CD4-positive, alpha-beta T cell (primary cell): ENCODE measurements around the gene PPP1R1A. TPM values are rescaled to one million over a fixed set of nuclear protein-coding genes. Genes with fewer than 3 reads are reported as not detected.

ENCODE experiments used
- ATAC-seq: fragments of 200-7000 bp; cut with Tn5 transposase; one replicate; pipeline ENCODE4 v1.10.0; 2022; ENCODE audit warnings: mild to moderate bottlenecking; ENCODE audit not compliant: poor library complexity
- CTCF ChIA-PET: fragments of 350-600 bp; sonication (Branson Sonifier 250); formaldehyde crosslinking; loops from one replicate; lab custom pipeline; 2021; ENCODE audit warnings: antibody characterized with exemption, inconsistent platforms; lab: Charles Lee
- POLR2A ChIA-PET: fragments of 350-600 bp; sonication (Branson Sonifier 250); formaldehyde crosslinking; loops from one replicate; lab custom pipeline; 2021; ENCODE audit warnings: antibody characterized with exemption, inconsistent platforms; lab: Charles Lee
- DNase-seq, 14 experiments: peaks; one replicate each; pipeline ENCODE4 v3.0.0-alpha.2; 2013 to 2020; ENCODE audit warnings: mixed read lengths in 2 of 14
- H3K27ac ChIP-seq, 2 donors: one replicate each; pipeline versions ENCODE4 v1.5.1 to v1.7.0; 2013; ENCODE audit warnings: low read length in 2 of 2, low read depth in 1 of 2, mild to moderate bottlenecking in 1 of 2
- H3K27me3 ChIP-seq, 2 experiments: 1 replicate in 1 of 2; 2 replicates in 1 of 2; pipeline versions ENCODE4 v1.6.1 to v1.7.0; 2013; ENCODE audit warnings: low read length in 2 of 2, control low read depth in 1 of 2, mild to moderate bottlenecking in 1 of 2, moderate library complexity in 1 of 2; ENCODE audit not compliant: insufficient read depth in 2 of 2, control insufficient read depth in 1 of 2
- H3K36me3 ChIP-seq: one replicate; pipeline ENCODE4 v1.6.1; 2013; ENCODE audit warnings: low read length, control low read depth; ENCODE audit not compliant: insufficient read depth
- H3K4me1 ChIP-seq: one replicate; pipeline ENCODE4 v1.6.1; 2013; ENCODE audit warnings: low read length, control low read depth; ENCODE audit not compliant: insufficient read depth
- H3K4me3 ChIP-seq: one replicate; pipeline ENCODE4 v1.5.1; 2013; ENCODE audit warnings: mild to moderate bottlenecking, low read length, moderate library complexity
- H3K9me3 ChIP-seq, 2 experiments: 1 replicate in 1 of 2; 2 replicates in 1 of 2; pipeline versions ENCODE4 v1.6.1 to v1.7.0; 2013; ENCODE audit warnings: low read length in 2 of 2, mild to moderate bottlenecking in 2 of 2, control low read depth in 1 of 2, moderate library complexity in 1 of 2; ENCODE audit not compliant: control insufficient read depth in 1 of 2, insufficient read depth in 1 of 2
- H3K27ac Mint-ChIP-seq: one replicate; pipeline ENCODE4 v1.8.0; 2020; ENCODE audit warnings: mixed read lengths
- H3K27me3 Mint-ChIP-seq: one replicate; pipeline ENCODE4 v1.8.0; 2021; ENCODE audit warnings: mixed read lengths
- H3K36me3 Mint-ChIP-seq: one replicate; pipeline ENCODE4 v1.8.0; 2021; ENCODE audit warnings: low read depth, mixed read lengths
- H3K4me1 Mint-ChIP-seq: one replicate; pipeline ENCODE4 v1.8.0; 2021; ENCODE audit warnings: low read depth, mixed read lengths
- H3K4me3 Mint-ChIP-seq: one replicate; pipeline ENCODE4 v1.8.0; 2020; ENCODE audit warnings: mild to moderate bottlenecking, mixed read lengths
- H3K9me3 Mint-ChIP-seq: one replicate; pipeline ENCODE4 v1.8.0; 2020; ENCODE audit warnings: mixed read lengths
- CTCF ChIP-seq: fragments of 200-600 bp; IDR thresholded peaks from one replicate; pipeline ENCODE4 v1.8.0; 2022; ENCODE audit warnings: antibody characterized with exemption, mild to moderate bottlenecking
- intact Hi-C, 2 experiments: fragments of 100-400 bp; cut with DNase I in 1 of 2; cut with micrococcal nuclease in 1 of 2; formaldehyde crosslinking; loops; one replicate each; pipeline versions ENCODE4 v1.15.1 to v1.9.0; 2023 to 2025; cut with DNase I, micrococcal nuclease
- total RNA-seq, 174 experiments: library from RNA in 2 of 174; stranded (reverse) in 2 of 174; gene quantifications; one replicate each; pipeline ENCODE4 v1.2.3 and lab custom pipeline; 2021 to 2026

The PPP1R1A gene
- total RNA-seq, 2 experiments from 2014 or later: not detected

- Histone ChIP-seq H3K36me3 (no peaks in the 10 kb centered on the region), H3K27me3 (peaks cover 0 to 4% of the 10 kb centered on the region in 2 experiments), H3K4me3 (no peak overlapping the region), H3K27ac (no peak overlapping the region), H3K4me1 (no peaks in the 10 kb centered on the region), H3K9me3 (no peaks in the 10 kb centered on the region)
- Mint-ChIP-seq H3K4me1 (peaks cover 8% of the 10 kb centered on the region), H3K4me3 (no peak overlapping the region), H3K36me3 (no peaks in the 10 kb centered on the region), H3K27me3 (peaks cover 12% of the 10 kb centered on the region), H3K27ac (no peak overlapping the region), H3K9me3 (no peaks in the 10 kb centered on the region)
- no peak for TF ChIP-seq CTCF
- intact Hi-C loops: loop anchor here (10.0 kb wide), 2 partner anchors 351 to 471 kb away; no protein-coding TSS in a partner anchor
- ATAC-seq: no peak
- ChIA-PET POLR2A (no interaction called here), CTCF (interaction anchor here (0.7 to 1.0 kb wide), 2 partner anchors 10 to 11 kb away, joined by 3 to 4 read pairs; no protein-coding TSS in a partner anchor)
- DNase-seq: no peak
Observed at GRCh38 chr12:54603872-54604271, 15.4 kb upstream of the PPP1R1A start.

GRCh38 chr12:54603173-54603814 is 14.8 kb upstream of the PPP1R1A start:
- Histone ChIP-seq H3K27me3 (no peaks in the 10 kb centered on the region), H3K27ac (no peak overlapping the region), H3K4me3 (no peak overlapping the region), H3K9me3 (no peaks in the 10 kb centered on the region), H3K4me1 (no peaks in the 10 kb centered on the region), H3K36me3 (no peaks in the 10 kb centered on the region)
- peak; percentile 41 to 81 (median 56) for DNase-seq
- intact Hi-C loops: loop anchor here (10.0 kb wide), 2 partner anchors 352 to 472 kb away; no protein-coding TSS in a partner anchor
- H3K36me3 Mint-ChIP-seq: no peaks in the 10 kb centered on the region
- no peak overlapping the region for H3K4me3 Mint-ChIP-seq
- TF ChIP-seq CTCF: peak; percentile 91
- H3K4me1 Mint-ChIP-seq: peaks cover 8% of the 10 kb centered on the region
- no peak overlapping the region for H3K27ac Mint-ChIP-seq
- peak; percentile 99 for ATAC-seq
- H3K27me3 Mint-ChIP-seq: peaks cover 15% of the 10 kb centered on the region
- ChIA-PET CTCF (interaction anchor here (0.7 to 1.0 kb wide), 2 partner anchors 10 to 12 kb away, joined by 3 to 4 read pairs; no protein-coding TSS in a partner anchor), POLR2A (no interaction called here)
- no peaks in the 10 kb centered on the region for H3K9me3 Mint-ChIP-seq

- no peak overlapping the region for H3K27ac ChIP-seq
- ATAC-seq: no peak
- no peaks in the 10 kb centered on the region for H3K36me3 Mint-ChIP-seq
- POLR2A ChIA-PET: no interaction called here
- CTCF ChIA-PET: no interaction called here
- DNase-seq: no peak
- H3K36me3 ChIP-seq: no peaks in the 10 kb centered on the region
- H3K27me3 Mint-ChIP-seq: peaks cover 13% of the 10 kb centered on the region
- no peak for TF ChIP-seq CTCF
- H3K9me3 Mint-ChIP-seq: no peaks in the 10 kb centered on the region
- no peaks in the 10 kb centered on the region for H3K9me3 ChIP-seq
- intact Hi-C loops: loop anchor here (10.0 kb wide), 2 partner anchors 352 to 472 kb away; no protein-coding TSS in a partner anchor
- H3K4me1 Mint-ChIP-seq: peaks cover 8% of the 10 kb centered on the region
- H3K27ac Mint-ChIP-seq: no peak overlapping the region
- H3K4me3 ChIP-seq: no peak overlapping the region
- H3K4me1 ChIP-seq: no peaks in the 10 kb centered on the region
- H3K4me3 Mint-ChIP-seq: no peak overlapping the region
- H3K27me3 ChIP-seq: peaks cover 0 to 2% of the 10 kb centered on the region in 2 experiments
Observed at GRCh38 chr12:54602661-54603060, 14.2 kb upstream of the PPP1R1A start.
